ENCODE data around the gene EPHA4.

- TF ChIP-seq YY1 (IDR thresholded peaks at IDR 0.05; ENCODE audit: low read depth) (no peak), TCF12 (IDR thresholded peaks at IDR 0.05; ENCODE audit: low read depth) (no peak), EGR1 (IDR thresholded peaks at IDR 0.05) (no peak), NFIC (IDR thresholded peaks at IDR 0.05) (no peak), RAD21 (IDR thresholded peaks at IDR 0.05; ENCODE audit: low read depth) (no peak), CREB1 (IDR thresholded peaks at IDR 0.05; ENCODE audit: low read depth) (no peak), MAX (IDR thresholded peaks at IDR 0.05) (no peak), EP300 (IDR thresholded peaks at IDR 0.05; ENCODE audit: borderline replicate concordance) (no peak), TAF1 (IDR thresholded peaks at IDR 0.05; ENCODE audit: low read depth) (no peak), FOXM1 (IDR thresholded peaks at IDR 0.05; ENCODE audit: borderline replicate concordance, low read depth) (no peak), REST (IDR thresholded peaks at IDR 0.05; ENCODE audit: low read depth) (no peak), TEAD4 (IDR thresholded peaks at IDR 0.05) (no peak), CEBPB (IDR thresholded peaks at IDR 0.05) (no peak), USF1 (IDR thresholded peaks at IDR 0.05) (no peak)
Observed at GRCh38 chr2:221505605-221506004, 66.5 kb downstream of the EPHA4 start.
